Fibroblast of gingiva (primary cell): ENCODE results near the gene FURIN.
"Not testable (repeated sequence)": the region's sequence is repeated elsewhere in the genome, so short reads cannot be mapped to it uniquely, and the experiment has no call there.

ENCODE experiments used
- DNase-seq: peaks from one replicate; pipeline ENCODE4 v3.0.0-alpha.2; 2011; ENCODE audit warnings: low read depth

Gene FURIN

DNA sequence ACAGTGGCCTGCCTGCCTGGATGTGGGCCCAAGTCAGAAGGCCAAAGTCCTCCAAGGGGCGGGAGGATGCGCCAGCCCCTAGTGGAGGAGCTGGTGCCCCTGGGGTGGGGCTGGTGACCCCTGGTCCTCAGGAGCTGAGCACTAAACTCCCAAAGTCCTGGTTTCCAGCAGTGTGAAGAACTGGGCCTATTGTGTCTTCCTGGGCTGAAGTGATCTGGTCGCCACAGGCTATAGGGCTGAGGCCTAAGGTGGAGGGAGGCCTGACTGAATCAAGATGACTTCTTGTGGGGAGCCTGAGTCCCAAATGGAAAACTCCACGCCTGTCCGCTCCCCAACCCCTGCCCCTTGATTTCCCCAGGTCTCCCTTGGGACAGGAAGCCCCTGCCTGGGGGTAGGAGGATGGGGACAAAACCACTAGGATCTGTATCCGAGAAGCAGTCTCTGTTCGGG, 15.2 kb downstream of the FURIN start:
- DNase-seq, result peak; percentile 20

DNA sequence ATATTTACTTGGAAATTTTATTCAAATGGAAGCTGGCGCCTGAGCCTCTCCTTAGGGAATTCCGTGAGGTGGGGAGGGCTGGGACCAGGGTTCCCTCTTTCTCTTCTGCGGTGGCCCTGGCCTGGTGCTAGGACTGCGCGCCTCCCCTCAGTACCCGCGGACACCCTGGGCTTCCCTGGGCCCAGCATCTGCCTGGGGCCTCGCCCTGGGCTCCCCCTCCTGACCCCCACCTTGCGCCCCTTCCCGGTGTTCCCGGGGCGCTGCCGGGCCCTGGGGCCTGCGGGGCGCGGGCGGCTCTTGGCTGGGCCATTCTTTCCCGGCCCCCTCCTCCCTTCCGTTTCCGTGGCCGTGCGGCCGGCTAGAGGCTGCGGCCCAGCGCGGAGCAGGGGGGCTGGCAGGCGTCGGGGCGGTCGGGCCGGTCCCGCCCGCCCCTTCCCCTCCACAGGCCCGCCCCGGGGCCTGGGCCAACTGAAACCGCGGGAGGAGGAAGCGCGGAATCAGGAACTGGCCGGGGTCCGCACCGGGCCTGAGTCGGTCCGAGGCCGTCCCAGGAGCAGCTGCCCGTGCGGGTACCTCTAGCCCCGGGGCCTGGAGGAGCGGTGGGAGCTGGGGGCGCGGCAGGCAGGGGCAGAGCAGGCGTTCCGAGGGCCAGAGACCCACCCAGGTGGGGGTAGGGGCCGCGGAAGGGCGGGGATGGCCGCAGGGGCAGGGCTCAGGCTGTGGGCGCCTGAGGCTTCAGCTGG, 15.8 kb downstream of the FURIN start, which contains the start of gene FES:
TSS of gene FES (plus strand) at position 529 of the 743 bp plus-strand sequence. CDS start 542 bp downstream, outside the sequence.
- peak; percentile 65 for DNase-seq

DNA sequence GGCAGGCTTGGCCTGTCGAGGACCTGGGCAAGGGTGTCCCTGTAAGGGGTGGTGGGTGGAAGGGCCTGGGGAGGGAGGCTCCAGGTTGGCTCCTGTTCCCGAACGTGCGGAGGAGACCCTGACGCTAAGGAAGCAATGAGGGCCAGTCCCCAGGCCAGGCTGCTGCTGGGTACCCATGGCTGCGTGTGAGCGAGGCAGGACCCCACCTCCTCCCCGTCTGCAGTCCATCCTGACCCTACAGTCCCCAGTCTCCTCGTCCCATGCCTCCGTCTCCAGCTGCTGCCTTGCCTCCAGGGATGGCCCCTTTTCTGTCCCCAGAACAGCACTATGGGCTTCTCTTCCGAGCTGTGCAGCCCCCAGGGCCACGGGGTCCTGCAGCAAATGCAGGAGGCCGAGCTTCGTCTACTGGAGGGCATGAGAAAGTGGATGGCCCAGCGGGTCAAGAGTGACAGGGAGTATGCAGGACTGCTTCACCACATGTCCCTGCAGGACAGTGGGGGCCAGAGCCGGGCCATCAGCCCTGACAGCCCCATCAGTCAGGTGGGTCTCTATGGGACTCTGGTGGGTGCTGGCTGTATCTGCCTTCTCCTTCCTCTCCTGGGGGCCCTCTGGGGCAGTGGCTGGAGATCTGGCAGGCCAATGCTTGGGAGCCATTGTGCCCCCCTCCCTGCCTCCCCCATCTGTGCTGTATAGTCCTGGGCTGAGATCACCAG, 16.5 kb downstream of the FURIN start:
- DNase-seq, result no peak

DNA sequence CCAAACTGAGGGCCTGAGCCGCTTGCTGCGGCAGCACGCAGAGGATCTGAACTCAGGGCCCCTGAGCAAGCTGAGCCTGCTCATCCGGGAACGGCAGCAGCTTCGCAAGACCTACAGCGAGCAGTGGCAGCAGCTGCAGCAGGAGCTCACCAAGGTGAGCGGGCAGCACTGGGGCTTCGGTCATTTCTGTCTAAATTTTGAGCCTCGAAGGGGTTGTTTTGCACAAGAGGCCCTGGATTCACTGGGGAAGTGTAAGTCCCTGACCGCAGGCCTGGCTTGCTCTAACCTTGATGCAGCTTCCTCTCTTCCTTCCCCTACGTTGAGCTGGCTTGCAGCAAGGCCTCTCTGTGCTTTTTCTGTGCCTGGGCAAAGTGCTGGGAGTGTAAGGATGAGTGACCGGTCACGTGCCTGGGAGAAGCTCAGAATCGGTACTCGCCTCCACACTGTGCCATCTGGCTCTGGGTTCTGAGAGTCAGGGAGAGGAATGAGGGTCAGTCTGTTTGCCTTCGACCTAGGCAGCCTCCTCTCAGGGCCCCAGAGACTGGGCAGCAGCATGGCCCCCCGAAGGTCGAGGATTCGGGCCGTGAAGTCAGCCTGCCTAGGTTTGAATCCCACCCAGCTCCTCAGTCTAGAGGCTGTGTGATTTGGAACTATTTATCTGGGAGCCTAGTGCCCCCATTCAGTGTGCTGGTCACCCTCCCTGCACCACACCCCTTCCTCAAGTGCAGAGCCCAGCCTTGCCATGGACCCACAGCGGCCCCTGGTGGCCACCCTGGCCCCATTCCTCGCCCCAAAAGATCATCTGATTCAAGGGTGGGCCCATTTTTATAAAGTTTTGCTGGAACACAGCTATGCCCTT, 17.3 kb downstream of the FURIN start:
- peak; percentile 52 for DNase-seq

DNA sequence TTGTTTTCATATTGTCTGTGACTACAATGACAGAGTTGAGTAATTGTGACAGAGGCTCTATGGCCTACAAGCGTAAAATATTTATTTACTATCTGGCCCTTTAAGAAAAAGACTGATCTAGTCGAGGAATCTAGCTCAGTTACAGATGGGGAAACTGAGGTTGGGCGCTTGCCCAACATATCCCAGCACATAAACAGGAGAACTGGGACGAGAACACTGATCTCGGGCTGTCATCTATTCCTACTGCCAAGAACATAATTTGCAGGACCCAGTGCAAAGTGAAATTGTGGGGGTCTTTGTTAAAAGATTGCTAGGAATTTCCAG, 17.9 kb downstream of the FURIN start:
- no peak for DNase-seq

DNA sequence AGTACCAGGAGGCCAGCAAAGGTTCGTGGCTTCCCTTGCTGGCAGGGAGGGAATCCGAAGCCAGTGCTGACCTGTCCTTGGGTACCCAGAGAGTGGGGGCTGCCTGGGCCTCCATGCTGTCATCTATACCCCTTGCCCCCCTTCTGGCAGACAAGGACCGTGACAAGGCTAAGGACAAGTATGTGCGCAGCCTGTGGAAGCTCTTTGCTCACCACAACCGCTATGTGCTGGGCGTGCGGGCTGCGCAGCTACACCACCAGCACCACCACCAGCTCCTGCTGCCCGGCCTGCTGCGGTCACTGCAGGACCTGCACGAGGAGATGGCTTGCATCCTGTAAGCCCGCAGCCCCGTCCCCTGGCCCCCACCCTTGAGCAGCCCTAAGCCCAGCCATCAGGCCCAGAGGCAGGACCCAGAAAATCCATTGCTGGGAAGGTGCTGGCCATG, 18.7 kb downstream of the FURIN start:
- DNase-seq, result no peak

DNA sequence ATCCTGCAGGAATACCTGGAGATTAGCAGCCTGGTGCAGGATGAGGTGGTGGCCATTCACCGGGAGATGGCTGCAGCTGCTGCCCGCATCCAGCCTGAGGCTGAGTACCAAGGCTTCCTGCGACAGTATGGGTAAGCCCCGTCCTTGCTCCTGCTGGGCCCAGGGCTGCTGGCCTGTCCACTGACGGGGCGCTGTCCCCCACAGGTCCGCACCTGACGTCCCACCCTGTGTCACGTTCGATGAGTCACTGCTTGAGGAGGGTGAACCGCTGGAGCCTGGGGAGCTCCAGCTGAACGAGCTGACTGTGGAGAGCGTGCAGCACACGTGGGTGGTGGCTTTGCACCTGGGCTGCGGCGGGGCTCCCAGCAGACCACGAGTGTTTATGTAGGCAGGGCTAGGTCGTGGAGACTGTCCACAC, 20.9 kb downstream of the FURIN start:
- DNase-seq, result no peak

DNA sequence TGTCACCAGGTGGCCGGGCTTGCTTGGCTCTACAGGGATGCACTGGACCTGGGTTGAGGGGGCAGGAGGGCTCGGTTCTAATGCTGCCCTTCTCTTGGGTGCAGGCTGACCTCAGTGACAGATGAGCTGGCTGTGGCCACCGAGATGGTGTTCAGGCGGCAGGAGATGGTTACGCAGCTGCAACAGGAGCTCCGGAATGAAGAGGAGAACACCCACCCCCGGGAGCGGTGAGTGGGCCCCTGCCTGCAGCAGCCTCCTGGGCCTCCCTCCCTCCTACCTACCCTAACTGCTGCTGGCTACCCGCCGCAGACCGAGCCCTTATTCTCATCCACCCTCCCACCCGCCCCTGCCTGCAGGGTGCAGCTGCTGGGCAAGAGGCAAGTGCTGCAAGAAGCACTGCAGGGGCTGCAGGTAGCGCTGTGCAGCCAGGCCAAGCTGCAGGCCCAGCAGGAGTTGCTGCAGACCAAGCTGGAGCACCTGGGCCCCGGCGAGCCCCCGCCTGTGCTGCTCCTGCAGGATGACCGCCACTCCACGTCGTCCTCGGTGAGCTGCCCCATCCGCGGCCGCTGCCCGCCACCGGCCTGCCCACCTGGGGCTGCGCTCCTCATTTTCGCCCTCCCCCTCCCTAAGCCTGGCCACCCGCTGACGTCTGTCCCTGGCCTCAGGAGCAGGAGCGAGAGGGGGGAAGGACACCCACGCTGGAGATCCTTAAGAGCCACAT, 21.5 kb downstream of the FURIN start:
- no peak for DNase-seq

DNA sequence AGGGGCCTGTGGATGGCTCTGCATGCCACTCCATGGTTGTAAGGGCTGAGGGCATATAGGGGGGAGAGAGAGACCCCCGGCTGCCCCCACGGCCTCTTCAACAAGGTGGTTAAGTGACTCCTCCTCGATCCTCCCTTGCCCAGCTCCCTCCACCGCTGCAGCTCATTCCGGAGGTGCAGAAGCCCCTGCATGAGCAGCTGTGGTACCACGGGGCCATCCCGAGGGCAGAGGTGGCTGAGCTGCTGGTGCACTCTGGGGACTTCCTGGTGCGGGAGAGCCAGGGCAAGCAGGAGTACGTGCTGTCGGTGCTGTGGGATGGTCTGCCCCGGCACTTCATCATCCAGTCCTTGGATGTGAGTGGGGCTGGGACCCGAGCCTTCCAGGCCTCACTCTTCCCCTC, 22.5 kb downstream of the FURIN start:
- DNase-seq, result no peak

DNA sequence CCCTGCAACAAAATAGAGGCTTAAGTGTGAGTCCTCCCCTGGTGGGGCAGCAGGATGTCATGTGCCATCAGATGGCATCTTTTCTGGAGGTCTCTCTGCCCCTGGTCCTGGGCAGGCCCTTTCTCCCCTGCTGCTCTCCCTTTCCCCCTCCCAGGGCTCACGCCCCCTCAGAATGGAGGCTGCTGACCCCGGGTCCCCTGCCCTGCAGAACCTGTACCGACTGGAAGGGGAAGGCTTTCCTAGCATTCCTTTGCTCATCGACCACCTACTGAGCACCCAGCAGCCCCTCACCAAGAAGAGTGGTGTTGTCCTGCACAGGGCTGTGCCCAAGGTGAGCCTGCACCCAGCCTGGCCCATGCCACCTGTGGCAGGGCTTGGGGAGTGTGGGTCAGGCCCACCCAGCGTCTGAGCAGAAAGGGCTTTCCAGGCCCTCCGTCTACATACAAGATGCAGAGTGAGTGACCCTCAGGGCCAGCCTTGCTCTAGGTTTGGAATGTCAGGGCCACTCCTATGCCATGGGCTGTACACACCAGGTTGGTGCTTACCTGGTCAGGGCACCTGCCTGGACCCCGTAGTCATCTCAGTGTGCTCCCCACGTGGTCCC, 23.1 kb downstream of the FURIN start:
- DNase-seq, result no peak

DNA sequence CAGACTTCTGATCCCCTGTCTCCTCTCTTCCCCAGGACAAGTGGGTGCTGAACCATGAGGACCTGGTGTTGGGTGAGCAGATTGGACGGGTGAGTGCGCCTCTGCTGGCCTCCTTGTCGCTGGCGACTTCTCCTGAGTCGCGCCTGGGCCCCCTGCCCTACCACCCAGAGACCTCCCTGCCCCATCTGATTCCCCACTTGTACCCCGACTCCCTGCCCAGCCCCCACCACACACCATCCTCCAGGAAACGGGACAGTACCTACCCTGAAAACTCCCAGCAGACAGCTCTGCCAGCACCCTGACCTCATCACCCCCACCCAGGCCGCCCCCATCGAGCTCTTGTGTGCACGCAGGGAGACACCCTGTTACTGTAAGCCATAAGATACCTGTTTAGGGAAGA, 23.6 kb downstream of the FURIN start:
- no peak for DNase-seq

DNA sequence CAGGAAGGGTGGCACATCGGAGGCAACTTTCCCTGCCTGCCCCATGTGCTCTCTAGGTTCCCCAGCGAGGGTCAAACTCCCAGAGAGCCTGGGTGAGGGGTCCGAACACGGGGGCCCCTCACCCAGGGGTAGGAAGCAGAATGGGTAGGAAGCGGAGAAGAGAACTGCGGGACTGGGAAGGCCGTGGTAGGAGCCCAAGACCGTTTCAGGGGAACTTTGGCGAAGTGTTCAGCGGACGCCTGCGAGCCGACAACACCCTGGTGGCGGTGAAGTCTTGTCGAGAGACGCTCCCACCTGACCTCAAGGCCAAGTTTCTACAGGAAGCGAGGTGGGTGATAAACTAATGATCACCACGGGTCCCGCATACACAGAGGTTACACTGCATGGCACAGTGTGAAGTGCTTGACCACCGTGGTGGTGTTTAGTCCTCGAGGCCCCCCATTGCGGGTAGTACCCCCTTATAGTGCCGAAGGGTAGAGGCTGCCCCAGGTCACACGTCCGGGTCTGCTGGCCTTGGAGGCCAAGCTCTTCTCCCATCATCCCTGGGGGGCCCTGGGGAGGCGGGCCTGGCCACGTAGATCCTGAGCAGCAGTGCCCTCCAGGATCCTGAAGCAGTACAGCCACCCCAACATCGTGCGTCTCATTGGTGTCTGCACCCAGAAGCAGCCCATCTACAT, 24.2 kb downstream of the FURIN start:
- DNase-seq, result no peak

DNA sequence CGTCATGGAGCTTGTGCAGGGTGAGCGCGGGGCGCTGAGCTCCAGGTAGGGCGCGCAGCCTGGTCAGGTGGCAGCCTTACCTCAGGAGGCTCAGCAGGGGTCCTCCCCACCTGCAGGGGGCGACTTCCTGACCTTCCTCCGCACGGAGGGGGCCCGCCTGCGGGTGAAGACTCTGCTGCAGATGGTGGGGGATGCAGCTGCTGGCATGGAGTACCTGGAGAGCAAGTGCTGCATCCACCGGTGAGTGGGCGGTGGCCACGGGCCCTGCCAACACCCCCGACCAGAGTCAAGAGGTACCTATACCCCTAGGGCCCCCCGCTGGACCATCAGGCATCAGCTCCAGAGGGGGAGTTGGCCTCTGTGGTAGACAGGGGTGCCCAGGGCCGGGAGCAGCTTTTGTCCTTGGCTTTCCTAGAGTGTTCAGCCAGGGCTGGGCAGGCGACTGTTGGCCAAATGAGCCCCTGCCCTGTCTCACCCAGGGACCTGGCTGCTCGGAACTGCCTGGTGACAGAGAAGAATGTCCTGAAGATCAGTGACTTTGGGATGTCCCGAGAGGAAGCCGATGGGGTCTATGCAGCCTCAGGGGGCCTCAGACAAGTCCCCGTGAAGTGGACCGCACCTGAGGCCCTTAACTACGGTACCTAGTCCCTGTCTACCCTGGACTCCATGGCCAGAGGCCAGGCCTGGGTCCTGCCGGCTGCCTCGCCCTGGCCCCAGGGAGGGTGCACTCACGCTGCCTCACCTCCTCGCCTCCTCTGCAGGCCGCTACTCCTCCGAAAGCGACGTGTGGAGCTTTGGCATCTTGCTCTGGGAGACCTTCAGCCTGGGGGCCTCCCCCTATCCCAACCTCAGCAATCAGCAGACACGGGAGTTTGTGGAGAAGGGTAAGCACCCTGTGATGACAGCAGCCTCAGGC, 25.0 kb downstream of the FURIN start:
- DNase-seq, result no peak

DNA sequence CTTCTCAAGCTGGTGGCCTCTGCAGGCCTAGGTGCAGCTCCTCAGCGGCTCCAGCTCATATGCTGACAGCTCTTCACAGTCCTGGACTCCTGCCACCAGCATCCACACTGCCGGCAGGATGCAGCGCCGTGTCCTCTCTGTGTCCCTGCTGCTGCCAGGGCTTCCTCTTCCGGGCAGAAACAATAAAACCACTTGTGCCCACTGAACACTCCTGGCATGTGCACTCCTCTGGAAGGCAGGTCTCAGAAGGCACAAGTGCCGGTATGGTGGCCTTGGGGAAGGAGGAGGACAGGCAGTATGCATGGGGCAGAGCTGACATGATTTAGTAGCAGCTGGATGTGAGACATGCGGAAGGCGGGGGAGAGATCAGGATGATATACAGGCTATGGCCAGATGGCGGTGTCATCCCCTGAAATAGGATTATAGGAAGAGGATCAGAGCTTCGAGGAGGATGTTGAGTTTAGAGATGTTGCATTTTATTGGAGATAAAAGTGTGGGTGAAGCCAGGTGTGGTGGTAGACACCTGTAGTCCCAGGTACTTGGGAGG, 27.3 kb downstream of the FURIN start:
- no peak for DNase-seq

DNA sequence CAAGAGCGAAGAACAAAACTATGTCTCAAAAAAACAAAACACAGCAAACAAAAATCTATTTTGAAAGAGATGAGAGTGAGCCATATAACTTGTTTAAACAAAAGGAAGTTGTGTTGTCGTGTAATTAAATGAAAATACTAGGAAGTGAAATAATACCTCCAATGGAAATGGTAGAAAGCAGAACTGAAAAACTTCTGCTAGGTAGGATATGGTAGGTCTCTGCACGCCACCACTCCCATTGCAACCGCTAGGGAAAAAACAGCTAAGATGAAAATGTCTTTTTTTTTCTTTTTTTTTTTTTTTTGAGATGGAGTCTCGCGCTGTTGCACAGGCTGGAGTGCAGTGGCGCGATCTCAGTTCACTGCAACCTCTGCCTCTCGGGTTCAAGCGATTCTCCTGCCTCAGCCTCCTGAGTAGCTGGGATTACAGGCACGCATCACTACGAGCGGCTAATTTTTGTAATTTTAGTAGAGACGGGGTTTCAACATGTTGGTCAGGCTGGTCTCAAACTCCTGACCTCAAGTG, 28.8 kb downstream of the FURIN start:
- DNase-seq, result not testable (repeated sequence)

DNA sequence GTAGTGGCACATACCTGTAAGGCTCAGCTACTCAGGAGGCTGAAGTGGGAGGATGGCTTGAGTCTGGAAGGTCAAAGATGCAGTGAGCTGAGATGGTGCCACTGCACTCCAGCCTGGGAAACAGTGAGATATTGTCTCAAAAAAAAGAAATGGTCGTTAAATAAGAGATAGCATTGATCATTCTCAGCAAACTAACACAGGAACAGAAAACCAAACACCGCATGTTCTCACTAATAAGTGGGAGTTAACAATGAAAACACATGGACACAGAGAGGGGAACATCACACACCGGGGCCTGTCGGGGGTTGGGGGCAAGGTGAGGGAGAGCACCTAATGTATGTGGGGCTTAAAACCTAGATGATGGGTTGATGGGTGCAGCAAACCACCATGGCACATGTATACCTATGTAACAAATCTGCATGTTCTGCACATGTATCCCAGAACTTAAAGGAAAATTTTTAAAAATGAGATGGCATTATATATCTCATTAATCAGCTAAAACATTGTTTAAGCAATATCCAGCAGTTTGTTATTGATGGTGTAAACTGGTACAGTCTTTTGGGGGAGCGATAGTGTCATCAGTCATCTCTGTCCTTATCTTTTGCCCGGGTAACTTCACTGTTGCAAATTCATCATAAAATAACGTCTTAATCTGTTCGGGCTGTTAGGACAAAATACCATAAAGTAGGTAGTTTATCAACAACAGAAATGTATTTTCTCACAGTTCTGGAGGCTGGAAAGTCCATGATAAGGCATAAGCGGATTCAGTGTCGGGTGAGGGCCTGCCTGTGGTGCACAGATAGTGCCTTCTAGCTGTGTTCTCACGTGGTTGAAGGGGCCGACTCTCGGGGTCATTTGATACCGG, 33.0 kb downstream of the FURIN start:
- no peak for DNase-seq

DNA sequence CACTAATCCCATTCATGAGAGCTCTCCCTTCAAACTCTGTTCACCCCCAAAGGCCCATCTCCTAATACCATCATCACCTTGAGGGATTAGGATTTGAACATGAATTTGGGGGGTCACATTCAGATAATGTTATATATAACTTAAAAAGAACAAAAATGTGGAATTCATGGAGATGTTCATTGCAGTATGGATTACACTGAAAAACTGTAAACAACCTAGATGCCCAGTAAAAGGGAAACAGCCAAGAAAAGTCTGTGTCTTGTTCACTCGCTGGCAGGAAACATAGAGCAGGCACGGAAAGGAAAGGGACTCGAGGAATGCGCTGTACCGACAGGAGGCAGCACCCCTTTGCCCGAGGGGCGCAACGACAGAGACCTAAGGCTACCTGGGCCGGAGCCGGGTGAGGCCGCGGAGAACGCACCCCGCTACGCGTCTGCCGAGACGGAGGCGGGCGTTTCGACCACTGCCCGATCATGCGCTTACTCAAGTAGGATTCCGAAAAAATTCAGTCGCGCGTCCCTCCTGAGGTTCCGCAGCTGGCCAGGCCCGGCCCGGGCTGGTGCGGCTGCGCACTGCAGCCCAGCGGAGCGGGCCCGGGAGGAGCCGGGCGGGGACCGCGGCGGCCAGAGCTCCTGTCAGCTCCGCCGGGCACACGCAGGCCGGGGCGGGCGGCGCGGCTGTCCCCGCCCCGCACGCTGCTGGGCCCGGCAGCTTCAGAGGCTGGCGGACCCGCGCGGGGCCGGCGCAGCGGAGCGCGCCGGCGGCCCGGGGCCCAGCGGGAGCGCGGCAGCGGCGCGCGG, 33.9 kb downstream of the FURIN start:
- peak; percentile 76 for DNase-seq
